Stimulated activated CD4-positive, alpha-beta T cell treated with anti-CD3 and anti-CD28 coated beads, Interleukin-1b, Interleukin-23, amount 100 ng/mL, for 1 hour (primary cell): Measurements from ENCODE around the gene HELB.
A peak's percentile ranks its signal among the peaks of the same experiment; 100 is the strongest.

Source experiments
- DNase-seq, 2 donors: peaks; one replicate each; pipeline ENCODE4 v3.0.0-alpha.2; 2020; ENCODE audit warnings: low read depth in 2 of 2

Gene HELB

DNA sequence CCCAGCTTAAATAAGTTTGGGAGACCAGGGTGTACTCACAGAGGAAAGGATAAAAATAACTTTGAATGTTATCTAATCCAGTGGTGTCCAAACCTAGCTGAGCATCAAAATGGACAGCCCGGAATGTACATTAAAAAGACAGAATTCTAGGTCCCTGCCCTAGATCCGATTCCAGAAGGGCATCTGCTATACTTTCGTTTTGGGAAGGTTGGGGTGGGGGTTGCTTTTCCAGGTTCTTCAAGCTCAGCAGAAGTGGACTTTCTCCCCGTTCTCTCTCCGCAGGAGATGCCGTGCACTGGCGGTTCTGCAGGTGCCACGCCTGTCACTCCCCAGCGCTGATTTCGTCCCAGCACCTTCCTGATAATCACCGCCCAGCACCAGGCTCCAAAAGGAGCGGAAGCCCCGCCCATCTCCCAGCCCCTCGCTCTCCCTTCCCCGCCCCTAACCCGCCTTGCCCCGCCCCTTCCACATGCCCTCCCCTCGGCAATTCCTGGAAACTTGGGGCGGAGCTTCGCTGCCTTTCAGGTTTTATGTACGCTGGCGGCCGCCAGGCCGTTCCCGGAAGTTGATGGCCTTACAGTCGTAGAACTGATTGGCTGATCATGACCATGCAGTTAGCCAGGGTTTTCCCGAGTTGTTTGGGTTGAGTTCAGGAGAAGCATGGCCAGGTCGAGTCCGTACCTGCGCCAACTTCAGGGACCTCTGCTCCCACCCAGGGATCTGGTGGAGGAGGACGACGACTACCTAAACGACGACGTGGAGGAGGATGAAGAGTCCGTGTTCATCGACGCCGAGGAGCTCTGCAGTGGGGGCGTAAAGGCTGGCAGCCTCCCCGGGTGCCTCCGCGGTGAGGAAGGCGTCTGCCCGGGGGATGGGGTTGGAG lies at the start of gene HELB:
TSS of gene HELB (plus strand) at position 550 of the 883 bp plus-strand sequence. CDS start at position 661, 111 bp downstream.
- DNase-seq: peak; percentile 91 to 97

DNA sequence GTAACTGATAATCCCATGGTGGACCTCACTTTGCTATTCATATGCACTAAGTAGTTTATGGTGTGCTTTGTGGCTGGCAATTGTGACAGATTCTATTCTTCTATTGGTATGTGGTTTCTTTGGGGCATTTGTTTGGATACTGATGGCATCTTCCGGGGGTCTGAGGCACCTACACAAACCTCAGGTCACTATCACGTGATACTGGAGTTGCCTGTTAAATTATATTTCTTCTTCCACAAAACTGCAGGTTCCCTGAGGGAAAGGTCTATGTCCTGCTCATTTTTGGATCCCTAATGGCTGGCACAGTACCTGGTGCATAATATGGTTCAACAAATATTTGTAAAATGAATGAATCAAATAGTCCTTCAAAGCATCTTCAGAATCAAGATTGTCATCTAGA lies 49.5 kb upstream of the HELB start:
- DNase-seq: no peak

- DNase-seq: no peak
Measured at GRCh38 chr12:66255737-66256136, 46.6 kb upstream of the HELB start.

- no peak for DNase-seq
Measured at GRCh38 chr12:66258011-66258410, 44.3 kb upstream of the HELB start.

DNA sequence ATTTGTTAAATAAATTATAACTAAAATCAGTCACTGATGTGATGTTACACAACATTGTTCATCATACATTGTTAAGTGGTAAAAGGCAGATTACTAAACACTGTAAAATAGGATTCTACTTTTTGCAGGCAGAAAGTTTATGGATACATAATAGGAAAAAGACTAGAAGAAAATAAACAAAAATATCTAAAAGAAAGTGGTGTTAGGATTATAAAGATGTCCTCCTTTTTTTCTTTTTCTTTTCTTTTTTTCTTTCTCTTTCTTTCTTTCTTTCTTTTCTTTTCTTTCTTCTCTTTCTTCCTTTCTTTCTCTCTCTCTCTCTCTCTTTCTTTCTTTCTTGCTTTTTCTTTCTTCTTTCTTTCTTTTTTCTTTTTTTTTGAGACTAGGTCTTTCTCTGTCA lies 39.6 kb upstream of the HELB start:
- DNase-seq: no peak

- DNase-seq: no peak
Measured at GRCh38 chr12:66268562-66268961, 33.7 kb upstream of the HELB start.

- DNase-seq: no peak
Measured at GRCh38 chr12:66269142-66269541, 33.2 kb upstream of the HELB start.

DNA sequence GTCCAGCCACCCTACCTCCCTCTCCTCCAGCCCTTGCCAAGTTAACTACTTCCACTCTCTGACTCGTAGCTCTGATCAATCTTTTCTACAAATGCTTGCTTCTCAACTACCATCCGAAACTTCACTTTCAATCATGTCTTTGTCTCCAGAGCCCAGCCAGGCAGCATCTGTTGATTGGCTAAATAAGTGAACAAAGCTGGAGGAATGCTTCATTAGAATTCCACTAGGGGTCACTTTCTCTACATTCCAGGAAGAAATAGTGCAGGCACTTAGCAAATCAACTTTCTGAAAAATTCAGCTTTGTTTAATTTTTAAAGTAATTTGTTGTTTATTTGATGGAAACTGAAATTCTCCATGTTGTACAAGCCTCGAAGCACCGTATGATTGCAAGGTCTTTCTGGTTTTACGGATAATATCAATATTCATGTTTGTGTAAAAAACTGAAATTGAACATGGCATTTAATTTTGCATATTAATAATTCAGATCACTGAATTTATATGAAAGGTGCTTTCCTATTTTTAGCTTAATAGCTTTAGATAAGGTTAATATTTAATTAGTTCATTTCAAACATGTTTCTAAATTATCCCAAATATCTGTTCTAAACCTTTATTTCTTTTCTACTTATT lies 32.4 kb upstream of the HELB start:
- DNase-seq: no peak

DNA sequence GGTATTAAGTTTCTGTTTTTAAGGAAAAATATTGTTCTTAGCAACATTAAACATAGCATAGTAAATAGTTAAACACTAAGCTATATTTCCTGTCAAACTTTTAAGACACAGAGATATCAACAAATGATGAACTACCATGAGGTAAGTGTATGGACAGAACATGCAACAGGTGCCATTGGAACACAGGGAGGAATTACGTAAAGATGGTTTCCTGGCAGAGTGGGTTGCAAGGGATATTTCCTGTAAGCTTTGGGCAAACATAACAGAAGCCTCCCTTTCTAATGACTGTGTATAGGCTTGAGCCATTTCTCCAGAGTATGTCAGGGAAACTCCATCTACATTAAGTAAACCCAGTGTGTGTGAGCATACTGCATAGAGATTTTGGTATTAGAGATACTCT lies 31.7 kb upstream of the HELB start:
- no peak for DNase-seq

DNA sequence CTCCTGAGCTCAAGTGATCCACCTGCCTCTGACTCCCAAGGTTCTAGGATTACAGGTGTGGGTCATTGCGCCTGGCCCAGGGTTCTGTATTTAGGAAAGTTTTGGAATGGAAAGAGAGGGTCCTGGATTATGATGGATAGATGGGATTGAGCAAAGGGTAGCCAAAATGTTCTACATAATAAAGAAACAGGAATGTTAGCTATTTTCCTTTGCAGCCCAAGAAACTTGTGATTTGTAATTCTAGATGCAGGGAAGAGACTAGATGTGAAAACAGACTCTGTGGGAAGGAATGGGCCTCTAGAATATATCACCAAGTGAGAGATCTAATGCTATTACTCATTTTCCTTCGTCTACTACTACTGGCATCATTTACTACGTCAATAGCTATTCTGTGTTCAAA lies 29.6 kb upstream of the HELB start:
- no peak for DNase-seq

DNA sequence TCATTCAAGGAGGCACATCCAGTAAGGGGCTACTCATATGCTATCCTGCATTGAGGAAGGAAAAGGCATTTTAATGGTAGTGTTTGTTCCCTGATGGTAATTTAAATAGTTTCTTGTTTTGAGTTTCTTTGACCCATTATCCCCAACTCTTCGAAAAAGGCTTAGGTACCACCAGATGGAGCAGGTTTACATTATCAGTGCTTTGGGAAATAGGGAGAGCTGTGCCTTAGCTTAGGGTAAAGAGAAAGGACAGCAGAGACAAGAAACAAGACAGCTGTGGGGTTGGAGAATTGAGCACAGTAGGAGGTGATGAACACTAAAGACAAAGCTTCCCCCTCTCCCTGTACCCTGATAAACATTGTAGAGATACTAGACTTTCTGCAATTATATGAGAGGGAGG lies 29.1 kb upstream of the HELB start:
- no peak for DNase-seq

DNA sequence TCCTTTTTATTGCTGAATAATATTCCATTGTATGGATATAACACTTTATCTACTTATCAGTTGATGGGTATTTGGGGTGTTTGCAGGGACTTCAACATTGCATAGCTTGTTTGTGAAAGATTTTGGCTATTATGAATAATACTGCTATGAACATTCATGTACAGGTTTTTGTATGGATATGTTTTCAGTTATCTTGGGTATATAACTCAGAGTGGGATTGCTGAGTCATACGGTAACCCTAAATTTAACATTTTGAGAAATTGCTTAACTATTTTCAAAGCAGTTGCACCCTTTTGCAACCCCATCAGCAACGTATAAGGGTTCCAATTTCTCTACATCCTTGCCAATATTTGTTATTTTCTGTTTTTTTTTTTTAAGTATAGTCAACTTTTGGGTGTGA lies 27.3 kb upstream of the HELB start:
- no peak for DNase-seq

DNA sequence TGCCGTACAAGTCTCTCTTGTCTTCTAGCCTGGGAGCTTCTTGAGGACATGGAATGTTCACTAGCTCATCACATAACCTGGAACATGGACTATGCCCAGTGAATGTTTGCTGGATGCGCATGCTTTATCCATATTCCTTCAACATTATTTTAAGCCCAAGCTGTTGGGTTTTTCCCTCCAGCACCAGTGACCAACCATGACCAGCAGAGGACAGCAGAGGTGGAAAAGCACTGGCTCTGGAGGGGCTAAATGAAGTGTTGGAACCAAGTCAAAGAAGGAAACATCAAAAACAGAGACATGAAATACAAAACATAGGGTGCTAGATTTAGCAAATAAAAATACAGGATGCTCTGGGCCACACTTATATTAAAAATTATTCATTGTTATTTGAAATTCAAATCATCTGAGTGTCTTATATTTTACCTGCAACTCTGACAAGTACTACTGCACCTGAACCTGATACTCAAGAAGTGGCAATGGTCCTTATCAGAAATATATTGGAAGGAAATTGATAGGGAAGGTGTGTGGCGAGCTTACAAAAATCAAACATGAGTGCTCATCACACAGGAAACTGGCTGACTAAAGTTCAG lies 23.1 kb upstream of the HELB start:
- no peak for DNase-seq

DNA sequence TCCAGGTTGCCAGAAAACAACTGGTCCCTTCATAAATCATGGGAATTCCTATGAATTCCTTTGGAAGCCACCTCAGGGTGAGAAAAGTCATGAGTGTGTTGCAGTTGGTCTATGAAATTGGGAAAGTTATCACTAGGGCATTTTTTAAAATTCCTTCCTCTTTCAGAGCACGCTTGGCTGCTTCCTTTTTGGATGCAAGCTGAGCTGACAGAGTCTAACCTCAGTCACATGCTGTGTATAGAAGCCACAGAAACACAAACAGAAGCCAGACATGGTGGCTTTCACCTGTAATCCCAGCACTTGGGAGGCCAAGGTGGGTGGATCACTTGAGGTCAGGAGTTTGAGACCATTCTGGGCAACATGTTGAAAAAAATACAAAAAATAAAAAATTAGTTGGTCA lies 21.7 kb upstream of the HELB start:
- no peak for DNase-seq

- DNase-seq: no peak
Measured at GRCh38 chr12:66282244-66282643, 20.0 kb upstream of the HELB start.

GRCh38 chr12:66287275-66287674 lies 15.0 kb upstream of the HELB start:
- DNase-seq: no peak

GRCh38 chr12:66288121-66288520 lies 14.2 kb upstream of the HELB start:
- no peak for DNase-seq

DNA sequence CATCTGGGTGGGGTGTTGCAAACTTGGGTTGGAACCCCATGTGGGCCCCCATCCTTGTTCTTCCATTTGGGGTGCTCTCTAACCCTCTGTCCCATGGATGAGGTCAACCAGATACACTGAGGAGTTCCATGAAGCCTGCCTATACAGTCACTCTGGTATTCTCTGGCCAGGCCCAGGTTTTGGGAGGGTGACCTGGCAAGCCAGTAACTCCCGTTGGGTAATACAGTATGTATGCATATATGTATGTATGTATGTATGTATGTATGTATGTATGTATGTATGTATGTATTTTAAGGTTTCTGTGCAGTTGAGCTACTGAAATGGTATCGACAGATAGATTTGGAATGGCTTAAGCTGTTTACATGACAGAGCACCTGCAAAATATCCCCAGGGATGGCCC lies 12.8 kb upstream of the HELB start:
- no peak for DNase-seq

DNA sequence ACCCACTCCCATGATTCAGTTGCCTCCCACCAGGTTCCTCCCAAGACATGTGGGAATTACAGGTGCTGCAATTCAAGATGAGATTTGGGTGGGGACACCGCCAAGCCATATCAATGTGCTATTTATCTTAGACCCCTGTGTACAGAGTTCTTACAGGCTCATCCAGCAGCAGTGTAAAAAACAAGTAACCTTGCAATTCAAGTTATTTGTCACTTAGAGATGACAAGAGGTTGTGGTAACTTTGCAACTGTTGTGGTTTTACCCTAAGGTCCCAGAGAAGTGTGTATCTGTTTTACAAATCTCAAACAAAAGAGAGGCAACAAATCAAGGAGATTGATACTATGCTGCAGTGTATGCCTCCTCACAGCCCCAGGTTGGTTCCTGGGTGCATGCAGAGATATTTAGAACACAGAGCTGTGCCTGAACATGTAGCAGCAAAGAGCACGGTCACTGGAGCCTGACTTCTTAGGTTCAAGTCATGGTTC lies 11.5 kb upstream of the HELB start:
- DNase-seq: no peak

DNA sequence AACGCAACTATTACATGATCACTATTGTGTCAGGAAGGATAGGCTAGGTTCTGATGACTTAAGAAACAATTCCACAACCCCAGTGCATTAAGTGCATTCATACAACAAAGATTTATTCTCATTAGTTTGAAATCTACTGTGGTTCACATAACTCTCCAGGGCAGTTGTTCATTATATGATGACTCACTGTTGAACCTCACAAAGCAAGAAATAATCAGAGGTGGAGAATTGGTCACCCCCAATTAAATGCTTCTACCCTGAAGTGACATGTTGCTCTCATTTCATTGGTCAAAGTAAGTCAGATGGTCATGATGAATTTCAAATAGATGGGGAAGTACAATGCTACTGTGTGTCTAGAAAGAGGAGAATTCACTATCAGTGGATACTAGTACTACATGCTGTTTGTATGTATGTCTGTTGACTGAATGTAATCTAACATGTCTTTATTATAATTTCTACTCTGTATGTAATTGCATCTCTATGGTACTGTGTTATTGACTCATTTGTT lies 6.1 kb upstream of the HELB start:
- no peak for DNase-seq

- no peak for DNase-seq
Measured at GRCh38 chr12:66297080-66297479, 5.2 kb upstream of the HELB start.

- no peak for DNase-seq
Measured at GRCh38 chr12:66297923-66298322, 4.4 kb upstream of the HELB start.

GRCh38 chr12:66302827-66303169 lies 505 bp downstream of the HELB start:
- DNase-seq: no peak
